Measurements from ENCODE around the gene GUCY1A1. TPM values are rescaled to one million over a fixed set of nuclear protein-coding genes. Genes with fewer than 3 reads are reported as not detected.
A peak's percentile ranks its signal among the peaks of the same experiment; 100 is the strongest.

The GUCY1A1 gene
- total RNA-seq, 1 donor from 2014 or later, result 47.1 TPM

DNA sequence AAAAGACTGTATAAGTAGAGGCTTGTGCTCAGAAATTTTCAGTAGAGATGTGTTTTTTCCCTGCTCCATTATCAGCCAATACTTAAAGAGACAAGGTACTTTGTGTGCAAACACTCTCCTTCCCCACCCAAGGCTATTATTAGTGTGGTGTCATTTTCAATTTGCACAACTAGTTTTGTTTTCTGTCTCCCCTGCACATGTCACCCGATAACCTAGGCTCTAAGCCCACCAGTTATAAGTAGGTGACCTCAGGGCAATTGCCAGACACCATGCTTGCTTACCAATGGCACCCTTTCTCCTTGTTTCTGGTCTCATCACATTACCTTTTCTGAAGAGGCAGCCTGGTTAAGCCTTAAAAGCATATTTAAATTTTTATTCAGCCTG, 8.0 kb upstream of the GUCY1A1 start:
- no peak for DNase-seq

DNA sequence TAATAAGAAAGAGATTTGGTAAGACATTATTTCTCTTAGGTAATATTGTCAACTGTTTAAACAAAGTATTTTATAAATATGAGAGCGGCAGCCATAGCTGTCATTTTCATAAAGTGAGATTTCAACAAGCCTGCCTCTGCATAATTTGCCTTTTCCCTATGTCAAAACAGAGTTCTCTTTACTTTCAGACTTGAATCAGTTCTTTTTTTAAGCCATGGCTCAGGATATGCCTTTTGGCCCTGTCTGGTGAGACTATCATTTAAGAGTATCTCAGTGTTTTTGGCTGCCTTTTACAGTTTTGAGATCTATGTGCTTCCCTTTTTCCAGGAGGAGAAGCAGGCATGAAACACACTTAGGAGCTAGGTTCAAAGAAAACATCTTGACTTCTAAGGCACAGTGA, 7.5 kb upstream of the GUCY1A1 start:
- no peak for DNase-seq

DNA sequence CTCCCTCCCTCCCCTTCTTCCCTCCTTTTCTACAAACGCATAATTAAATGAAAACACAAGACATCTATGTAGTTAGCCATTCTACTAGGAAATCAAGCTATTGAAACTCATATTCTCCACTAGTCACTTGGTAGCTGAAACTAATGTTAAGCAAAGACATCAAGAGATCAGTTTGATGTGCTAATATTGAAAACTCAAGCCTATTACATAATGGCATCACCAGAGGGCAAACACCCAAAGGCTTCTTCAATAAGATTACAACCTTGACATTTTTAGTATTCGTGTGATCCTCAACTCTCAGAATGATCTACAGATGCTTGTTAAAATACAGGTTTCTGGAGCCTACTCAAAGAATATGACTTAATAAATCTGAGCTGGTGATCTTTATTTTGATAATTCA, 6.2 kb upstream of the GUCY1A1 start:
- DNase-seq, result no peak

DNA sequence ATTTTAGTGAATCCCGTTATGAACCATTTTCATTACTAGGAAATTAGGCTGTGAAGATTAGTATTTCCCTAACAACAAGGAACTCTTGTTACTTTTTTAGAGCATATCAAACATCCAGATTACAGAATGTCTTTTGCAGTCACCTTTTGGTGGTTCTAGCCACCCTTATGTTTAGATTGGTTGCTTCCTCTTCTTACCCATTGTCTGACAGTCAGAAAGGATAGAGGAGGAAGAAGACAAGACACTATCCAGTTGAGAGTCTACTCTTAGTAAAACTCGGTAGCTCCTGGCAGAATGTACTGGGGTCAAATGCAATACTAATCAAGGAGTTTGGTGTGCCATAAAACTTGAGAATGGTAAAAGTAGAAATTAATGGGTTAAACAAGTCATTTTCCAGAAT, 1.6 kb upstream of the GUCY1A1 start:
- DNase-seq, result no peak

DNA sequence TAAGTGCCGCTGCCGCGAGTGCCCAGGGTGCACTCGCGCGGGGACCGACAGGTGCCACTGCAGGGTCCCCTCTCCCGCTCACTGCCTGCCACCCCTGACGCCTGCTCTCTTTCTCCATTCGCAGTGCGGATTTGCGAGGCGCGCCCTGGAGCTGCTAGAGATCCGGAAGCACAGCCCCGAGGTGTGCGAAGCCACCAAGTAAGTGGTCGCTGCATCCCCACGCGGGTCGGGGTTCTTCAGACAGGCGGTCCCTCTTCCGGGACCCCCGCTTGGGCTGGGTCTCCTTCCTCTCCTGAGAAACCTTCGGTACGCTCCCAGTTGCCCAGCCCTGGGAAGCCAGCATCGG, 547 bp downstream of the GUCY1A1 start:
- peak; percentile 54 for DNase-seq

DNA sequence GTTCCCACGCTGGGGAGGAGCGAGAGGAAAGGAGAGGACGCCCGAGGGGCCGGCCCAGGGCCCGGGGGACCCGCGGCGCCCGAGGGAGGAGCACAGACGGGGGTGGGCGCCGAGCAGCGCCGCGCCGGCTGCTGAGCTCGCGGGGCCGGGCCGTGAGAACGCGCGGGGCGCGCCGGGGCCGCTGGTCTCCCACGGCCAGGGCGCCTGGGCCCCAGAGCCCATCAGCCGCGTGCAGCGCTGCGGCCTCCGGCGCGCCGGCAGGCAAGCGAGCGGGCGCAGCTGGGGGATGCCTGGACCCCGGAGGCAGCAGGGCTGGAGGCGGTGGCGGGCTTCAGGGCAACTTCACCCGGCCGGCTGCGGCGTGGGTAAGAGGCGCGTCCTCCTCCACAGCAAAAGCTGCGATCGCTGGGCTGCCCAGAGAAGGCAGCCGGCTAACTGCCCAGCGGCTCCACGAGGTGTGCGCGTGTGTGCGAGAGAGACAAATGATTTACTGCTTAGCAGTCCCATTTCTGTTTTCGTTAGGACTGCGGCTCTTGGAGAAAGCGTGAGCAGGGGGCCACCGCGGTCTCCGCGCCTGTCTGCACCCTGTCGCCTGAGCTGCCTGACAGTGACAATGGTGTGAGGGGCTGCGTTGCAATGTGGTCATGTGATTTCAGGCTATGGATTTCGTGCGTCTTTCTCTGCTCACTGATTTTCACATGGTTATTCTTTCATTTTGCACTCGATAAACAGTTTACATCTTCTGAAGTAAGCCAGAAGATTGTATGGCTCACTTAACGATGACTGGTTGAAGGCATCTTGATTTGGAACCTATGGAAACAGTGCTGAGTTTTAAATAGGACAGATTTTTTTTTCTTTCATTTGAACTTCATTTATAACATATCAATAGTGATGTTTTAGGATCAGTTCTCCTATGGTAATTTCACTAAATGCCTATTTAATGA, 1.2 kb downstream of the GUCY1A1 start:
- peak; percentile 65 for DNase-seq

DNA sequence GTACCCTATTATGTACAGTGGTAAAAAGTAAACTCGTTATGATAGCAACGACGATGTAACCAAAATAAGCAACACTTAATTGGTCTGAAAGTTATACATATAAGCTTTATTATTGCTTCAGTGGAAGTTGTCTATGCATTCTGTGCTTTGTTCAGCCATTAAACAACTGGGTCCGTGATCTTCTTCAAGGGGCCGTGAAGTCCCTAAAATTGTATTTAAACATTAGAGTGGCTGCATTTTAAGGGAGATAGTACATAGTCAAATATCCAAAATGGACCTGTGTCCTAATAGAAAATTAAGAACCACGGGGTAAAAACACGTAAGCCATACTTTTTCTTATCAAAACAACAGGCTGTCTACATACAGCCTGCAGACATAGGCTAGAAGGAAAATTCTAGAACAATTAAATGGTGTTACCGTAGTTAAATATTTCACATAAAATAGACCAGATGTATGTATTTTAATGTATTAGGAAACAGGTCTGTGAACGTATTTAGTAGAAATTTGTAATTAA, 2.1 kb downstream of the GUCY1A1 start:
- no peak for DNase-seq

DNA sequence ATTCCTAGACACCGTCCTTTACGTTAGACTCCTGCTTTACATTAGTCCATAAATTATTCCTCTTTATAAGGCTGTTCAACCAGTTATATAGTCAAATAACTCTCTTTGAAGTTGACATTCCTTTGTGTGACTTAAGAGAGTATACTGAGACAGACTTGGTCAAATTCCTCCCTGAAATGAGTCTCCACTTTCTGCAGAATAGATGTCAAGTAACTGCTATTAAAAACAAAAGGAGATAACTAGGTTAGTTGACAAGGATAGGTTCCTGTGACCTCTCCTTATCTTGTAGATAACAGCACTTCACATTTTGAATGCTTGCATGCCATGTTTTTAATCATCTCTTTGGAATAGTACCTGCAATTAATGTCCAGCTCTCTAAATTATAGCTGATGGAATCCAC, 5.7 kb downstream of the GUCY1A1 start:
- no peak for DNase-seq

DNA sequence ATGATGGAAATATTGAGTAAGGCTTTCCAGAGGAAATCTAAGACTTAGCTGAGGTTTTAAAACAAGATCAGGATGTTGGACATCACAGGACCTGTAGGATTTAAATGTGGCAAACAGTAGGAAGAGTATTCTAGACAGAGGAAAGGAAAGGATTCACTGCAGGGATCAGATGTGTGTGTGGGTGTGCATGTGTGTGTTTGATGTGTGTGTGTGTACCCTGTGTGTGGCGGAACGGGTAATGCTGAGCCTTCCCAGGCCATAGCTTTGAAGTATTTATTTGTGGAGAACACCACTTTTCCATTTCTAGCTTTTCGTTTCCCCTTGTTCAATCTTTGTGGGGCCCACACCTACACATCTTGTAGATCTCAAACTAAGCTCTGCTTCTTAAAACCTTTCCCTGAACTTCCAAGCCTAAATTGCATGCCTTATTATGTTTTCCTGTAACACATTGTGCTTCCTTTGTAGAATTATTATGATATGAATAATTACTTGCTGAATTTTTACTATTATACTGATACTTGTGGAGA, 6.9 kb downstream of the GUCY1A1 start:
- no peak for DNase-seq

DNA sequence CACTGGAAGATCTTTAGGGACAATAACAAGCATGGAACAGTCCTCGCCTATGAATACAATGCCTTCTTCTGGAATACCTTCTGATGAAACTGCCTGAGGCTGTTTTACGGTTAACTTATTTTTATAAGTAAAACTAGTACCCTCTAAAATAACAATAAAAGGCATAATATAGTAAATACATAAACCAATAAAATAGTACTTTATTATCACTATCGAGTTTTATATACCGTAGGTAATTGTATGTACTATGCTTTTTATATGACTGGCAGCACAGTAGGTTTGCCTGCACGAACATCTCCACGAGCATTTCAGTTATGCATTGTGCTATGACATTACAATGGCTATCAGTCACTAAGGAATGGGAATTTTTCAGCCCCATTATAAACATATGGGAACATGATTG, 8.0 kb downstream of the GUCY1A1 start:
- DNase-seq, result no peak

DNA sequence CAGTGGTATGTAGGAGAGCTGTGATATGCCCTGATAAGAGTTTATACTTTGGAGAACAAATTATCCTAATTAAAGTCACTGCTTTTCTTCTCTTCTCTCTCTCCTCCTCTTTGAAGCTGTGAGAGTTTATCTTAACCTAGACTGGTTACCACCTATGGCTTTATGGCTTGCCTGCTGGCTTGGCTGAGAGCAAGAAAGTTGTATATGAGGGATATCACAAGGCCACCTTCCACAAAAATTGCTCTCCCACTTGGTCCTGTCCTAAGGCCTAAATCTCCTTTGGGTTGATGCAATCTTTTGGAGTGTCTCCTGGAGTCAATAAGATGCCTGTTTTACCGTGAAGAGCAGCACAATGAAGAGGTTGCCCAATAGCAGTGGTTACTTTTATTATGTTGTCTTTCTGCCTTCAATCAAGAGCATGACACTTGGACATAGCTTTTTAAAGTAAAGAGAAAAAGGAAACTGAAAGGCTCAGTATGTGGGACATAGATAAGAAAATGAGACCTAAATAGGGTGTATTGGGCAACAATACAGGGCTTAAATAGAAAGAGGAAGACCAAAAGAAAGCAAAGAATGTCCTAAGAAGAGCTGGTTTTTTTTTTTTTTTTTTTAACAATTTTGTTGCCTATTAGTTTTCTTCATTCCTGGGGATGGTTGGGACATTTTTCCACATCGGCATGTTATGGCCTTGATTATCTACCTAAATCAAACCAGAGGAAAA, 9.2 kb downstream of the GUCY1A1 start:
- DNase-seq, result no peak

DNA sequence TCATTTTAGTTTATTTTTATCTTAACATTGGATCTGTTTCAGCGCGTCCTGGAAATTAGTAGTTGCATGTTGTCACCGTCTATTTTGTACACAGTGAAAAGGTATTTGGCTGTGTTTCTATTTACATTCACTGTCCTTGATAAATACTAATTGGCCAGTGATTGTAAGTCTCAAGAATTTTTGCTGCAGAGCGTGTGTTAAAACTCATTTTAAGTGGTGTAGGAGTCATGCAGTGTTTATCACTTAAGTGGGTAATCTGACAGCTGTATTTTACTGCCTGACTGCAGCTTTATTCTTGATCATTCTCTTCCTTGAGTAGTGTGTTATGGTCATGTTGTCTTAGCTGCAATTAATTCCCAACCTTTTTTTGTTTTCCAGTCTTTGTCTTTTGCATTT, 9.8 kb downstream of the GUCY1A1 start:
- no peak for DNase-seq

DNA sequence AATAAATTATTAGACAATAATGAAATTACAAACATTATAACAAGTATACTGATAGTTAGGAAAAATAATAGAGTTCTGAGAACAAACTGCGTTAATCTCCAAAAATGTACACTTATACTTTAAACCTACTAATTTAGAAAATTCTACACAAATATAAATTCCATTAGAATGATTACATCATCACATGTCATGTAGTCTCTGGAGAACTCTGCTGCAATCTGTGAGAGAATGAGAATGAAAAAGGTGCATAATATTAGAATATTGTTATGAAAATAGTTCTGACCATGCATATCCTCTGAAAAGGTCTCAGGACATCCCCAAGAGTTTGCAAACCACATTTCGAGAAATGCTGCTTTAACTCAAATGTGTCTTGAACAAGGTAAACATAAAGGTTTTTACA, 11.4 kb downstream of the GUCY1A1 start:
- DNase-seq, result no peak

DNA sequence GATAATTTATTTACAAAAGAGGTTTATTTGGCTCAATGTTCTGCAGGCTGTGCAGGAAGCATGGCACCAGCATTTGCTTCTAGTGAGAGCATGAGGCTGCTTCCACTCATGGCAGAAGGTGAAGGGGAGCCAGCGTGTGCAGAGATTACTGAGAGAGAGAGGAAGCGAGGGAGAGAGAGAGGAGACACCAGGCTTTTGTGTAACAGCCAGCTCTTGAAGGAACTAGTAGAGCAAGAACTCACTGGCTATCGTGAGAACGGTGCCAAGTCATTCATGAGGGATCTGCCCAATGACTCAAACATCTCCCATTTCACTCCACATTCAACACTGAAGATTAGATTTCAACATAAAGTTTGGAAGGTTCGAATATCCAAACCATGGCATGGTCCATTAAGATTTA, 12.7 kb downstream of the GUCY1A1 start:
- DNase-seq, result no peak

DNA sequence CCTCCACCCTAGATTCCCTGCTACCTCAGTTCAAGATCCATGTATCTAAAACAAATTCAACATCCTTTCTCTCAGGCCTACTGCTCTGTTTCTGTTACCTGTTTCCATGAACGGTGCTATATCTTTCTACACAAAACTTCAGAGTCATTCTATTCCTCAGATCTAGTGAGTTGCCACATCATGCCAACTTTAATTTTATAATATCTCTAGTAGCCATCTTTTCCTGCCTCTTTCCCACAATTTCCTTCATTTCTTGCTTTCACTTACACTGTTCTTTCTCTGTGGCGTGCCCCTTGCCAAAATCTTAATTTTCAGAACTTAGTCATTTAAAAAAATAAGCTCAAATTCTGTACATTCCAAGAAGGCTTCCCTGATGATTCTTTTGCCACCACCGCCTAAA, 15.2 kb downstream of the GUCY1A1 start:
- no peak for DNase-seq

DNA sequence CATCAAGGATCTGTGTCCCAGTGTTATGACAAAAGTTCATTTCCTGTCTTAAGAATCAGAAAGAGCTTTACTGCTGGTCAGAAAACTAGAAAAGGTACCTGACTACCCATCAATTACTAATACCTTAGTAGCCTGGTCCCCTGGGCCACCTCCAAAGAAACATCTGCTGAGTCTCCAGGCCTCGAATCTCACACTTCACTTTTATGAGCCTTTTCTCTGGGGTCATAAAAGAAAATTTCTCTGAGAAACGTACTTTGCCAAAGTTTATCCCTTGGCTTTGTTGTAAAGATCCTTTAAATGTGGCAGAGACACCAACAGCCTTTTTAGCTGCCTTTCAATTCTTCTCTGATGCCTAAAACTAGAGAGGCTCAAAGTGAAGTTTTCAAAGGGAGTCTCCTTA, 17.8 kb downstream of the GUCY1A1 start:
- DNase-seq, result no peak

DNA sequence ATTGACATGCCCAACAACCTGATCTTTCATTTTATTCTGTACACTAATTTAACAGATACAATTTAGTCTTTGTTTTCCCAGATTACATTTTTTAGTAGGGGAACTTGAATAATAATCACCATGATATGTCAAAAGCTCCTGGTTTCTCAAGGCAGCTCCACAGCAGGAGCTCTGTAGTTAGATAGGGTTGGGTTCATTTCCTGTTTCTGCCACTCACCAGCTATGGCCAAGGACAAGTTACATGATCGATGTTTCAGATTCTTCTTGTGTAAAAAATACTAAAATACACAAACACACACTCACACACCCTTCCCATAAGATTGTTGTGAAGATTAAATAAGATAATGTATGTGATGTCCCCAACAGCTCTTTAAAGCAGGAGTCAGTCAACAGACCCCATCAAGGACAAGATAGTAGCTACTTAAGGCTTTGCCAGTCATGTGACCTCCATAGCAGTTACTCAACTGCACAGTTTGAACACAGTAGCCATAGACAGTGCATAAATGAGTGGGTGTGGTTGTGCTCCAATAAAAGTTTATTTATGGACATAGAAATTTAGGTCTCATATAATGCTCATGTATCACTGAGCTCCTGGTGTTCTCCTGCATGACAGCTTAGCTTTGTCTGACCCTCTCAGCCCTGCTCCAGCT, 18.4 kb downstream of the GUCY1A1 start:
- DNase-seq, result no peak

DNA sequence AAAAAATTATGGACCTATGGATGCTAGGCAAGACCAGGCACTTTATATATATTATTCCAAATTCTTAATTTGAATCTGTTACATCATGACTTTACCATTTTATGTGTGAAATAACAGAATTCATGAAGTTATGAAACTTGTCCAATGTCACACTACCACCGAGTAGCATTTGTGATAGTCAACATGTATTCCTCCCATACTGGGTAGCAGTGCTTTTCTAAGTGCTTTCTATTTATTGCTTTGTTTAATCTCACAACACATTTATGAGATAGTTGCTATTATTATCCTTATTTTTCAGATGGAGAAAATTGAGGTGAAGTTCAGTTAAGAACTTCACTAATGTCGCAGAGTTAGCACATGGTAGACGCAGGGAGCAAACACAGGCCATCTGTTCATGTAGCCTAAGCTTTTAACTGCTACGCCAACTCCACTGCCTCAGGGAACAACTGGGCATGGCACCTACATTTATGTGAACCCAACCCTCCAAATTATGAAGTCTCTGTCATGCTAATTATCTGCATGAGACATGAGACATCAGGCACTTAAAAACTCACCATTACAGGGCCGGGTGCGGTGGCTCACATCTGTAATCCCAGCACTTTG, 20.8 kb downstream of the GUCY1A1 start:
- no peak for DNase-seq

DNA sequence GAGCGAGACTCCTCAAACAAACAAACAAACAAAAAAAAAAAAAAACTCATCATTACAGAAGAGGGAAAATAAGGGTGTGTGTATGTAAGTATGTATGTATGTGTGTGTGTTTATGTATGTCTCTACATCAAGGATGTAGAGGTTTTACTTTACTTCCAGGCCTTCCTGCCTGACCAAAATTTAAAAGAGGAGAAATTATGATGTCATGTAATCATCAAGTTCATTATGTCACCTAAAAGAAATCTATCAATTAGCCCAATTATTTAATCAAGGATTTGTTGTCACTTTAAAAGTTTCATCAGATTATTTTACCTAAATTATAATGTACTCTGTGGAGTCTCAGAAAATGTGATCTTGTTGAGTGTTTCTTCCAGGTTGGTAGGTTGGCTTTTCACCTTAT, 21.6 kb downstream of the GUCY1A1 start:
- no peak for DNase-seq

DNA sequence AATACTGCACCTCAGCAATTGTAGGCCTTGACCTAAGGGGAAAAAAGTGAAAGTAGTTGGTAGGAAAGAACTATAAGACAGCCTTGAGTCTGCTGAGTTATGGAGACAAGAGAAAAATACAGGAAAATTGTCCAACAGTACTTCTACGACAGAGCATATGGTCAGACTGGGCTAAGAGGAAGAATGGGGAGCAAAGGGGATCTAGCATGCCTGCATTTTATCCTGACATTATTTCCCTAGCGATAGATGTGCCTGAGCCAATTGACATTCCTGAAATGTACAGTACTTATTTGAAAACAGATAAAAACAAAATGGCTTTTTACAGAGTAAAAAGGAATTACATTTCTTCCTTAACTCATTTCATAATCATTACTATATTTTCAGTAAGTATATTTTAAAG, 22.2 kb downstream of the GUCY1A1 start:
- DNase-seq, result no peak

DNA sequence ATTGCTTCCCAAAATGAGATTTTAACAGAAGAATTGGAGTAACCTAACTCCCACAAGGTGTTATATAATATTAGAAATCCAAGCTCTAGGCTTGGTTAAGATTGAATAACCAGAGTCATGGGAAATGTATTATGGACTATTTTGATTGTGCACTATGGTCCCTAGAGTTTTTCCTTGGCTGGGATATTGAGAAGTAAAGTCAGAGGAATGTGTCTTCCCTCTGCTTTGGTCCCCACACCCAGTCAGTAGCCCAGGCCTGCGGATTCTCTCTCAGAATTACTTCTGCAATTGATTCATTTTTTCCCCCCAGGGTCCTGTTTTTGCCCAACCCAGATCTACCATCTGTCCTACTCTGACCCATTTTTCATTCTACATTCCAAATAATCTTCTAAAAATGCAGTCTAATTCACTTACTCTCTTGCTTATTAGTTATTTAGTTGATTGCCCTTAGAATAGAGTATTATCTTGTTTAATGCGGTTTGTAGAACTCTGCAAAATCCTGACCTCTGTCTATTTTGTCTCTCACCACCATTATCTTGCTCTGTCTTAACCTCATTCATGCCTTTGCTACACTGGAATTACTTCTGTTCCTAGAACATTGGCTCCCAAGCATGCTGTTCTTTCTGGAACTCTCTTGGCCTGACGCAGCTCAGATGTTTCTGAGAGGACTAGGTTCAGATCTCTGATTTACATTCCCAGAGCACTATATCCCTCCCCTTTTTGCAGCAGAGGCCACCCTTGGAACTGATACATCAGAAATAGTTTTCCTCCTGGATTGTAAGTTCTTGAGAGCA, 23.6 kb downstream of the GUCY1A1 start:
- DNase-seq, result no peak

DNA sequence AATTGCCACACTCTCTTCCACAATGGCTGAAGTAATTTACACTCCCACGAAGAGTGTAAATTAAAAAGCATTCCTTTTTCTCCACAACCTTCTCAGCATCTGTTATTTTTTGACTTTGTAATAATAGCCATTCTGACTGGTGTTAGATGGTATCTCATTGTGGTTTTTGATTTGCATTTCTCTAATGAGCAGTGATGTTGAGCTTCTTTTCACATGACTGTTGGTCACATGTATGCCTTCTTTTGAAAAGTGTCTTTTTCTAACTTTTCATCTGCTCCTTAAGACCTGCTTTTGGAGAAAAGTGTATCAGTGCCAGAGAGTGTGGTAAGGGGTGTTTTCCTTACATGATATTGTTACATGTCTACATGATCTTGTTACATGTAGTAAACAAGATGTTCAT, 25.7 kb downstream of the GUCY1A1 start:
- no peak for DNase-seq
